Progenitor cell of endocrine pancreas (in vitro differentiated cells): Measurements from ENCODE around the gene NEUROD2. TPM values are rescaled to one million over a fixed set of nuclear protein-coding genes. Genes with fewer than 3 reads are reported as not detected.
A peak's percentile ranks its signal among the peaks of the same experiment; 100 is the strongest.

Source experiments
- DNase-seq: peaks from one replicate; pipeline ENCODE4 v3.0.0; 2021; ENCODE audit warnings: low spot score; ENCODE audit not compliant: unreplicated experiment
- H3K27ac Mint-ChIP-seq: 2 replicates; pipeline ENCODE4 v1.8.0; 2021; ENCODE audit warnings: mild to moderate bottlenecking, moderate library complexity, mixed read lengths
- H3K27me3 Mint-ChIP-seq: 2 replicates; pipeline ENCODE4 v1.8.0; 2021; ENCODE audit warnings: mixed read lengths
- H3K36me3 Mint-ChIP-seq: 2 replicates; pipeline ENCODE4 v1.8.0; 2022; ENCODE audit warnings: mixed read lengths; ENCODE audit not compliant: insufficient read depth
- H3K4me1 Mint-ChIP-seq: 2 replicates; pipeline ENCODE4 v1.8.0; 2021; ENCODE audit warnings: low read depth, mixed read lengths
- H3K4me3 Mint-ChIP-seq: 2 replicates; pipeline ENCODE4 v1.8.0; 2021; ENCODE audit warnings: low read depth, mild to moderate bottlenecking, moderate library complexity, mixed read lengths
- H3K9me3 Mint-ChIP-seq: 2 replicates; pipeline ENCODE4 v1.8.0; 2021; ENCODE audit warnings: low read depth, mixed read lengths
- CTCF ChIP-seq: fragments of 200-600 bp; sonication (generic); IDR thresholded peaks from one replicate; pipeline ENCODE4 v1.5.0; 2021; ENCODE audit warnings: antibody characterized with exemption, mild to moderate bottlenecking; ENCODE audit not compliant: unreplicated experiment
- total RNA-seq: library from RNA; stranded (reverse); gene quantifications from 2 replicates; pipeline ENCODE4 v1.2.1, GENCODE V29; 2021

The NEUROD2 gene
- total RNA-seq, 1 donor from 2014 or later, result not detected

GRCh38 chr17:39634384-39634871 is 26.7 kb upstream of the NEUROD2 start:
- Mint-ChIP-seq H3K27me3 (peaks cover 21% of the 10 kb centered on the region), H3K4me1 (peaks cover 20% of the 10 kb centered on the region), H3K27ac (no peak overlapping the region), H3K9me3 (no peaks in the 10 kb centered on the region), H3K36me3 (no peaks in the 10 kb centered on the region), H3K4me3 (no peak overlapping the region)
- no peak for DNase-seq
- TF ChIP-seq CTCF, result peak; percentile 80

GRCh38 chr17:39633570-39634183 is 26.0 kb upstream of the NEUROD2 start:
- no peaks in the 10 kb centered on the region for H3K36me3 Mint-ChIP-seq
- H3K9me3 Mint-ChIP-seq, result no peaks in the 10 kb centered on the region
- H3K27me3 Mint-ChIP-seq, result peaks cover 27% of the 10 kb centered on the region
- TF ChIP-seq CTCF, result no peak
- no peak overlapping the region for H3K4me3 Mint-ChIP-seq
- DNase-seq, result no peak
- peaks cover 20% of the 10 kb centered on the region for H3K4me1 Mint-ChIP-seq
- no peak overlapping the region for H3K27ac Mint-ChIP-seq

GRCh38 chr17:39632153-39632941 is 24.6 kb upstream of the NEUROD2 start:
- no peaks in the 10 kb centered on the region for H3K36me3 Mint-ChIP-seq
- H3K4me3 Mint-ChIP-seq, result no peak overlapping the region
- H3K9me3 Mint-ChIP-seq, result no peaks in the 10 kb centered on the region
- peaks cover 36% of the 10 kb centered on the region for H3K27me3 Mint-ChIP-seq
- H3K4me1 Mint-ChIP-seq, result peaks cover 12% of the 10 kb centered on the region
- H3K27ac Mint-ChIP-seq, result no peak overlapping the region
- no peak for TF ChIP-seq CTCF
- DNase-seq, result no peak

GRCh38 chr17:39631403-39631802 is 23.7 kb upstream of the NEUROD2 start:
- Mint-ChIP-seq H3K4me1 (peaks cover 9% of the 10 kb centered on the region), H3K27ac (no peak overlapping the region), H3K4me3 (no peak overlapping the region), H3K27me3 (peaks cover 42% of the 10 kb centered on the region), H3K9me3 (no peaks in the 10 kb centered on the region), H3K36me3 (no peaks in the 10 kb centered on the region)
- DNase-seq, result no peak
- no peak for TF ChIP-seq CTCF

GRCh38 chr17:39629898-39630297 is 22.2 kb upstream of the NEUROD2 start:
- Mint-ChIP-seq H3K36me3 (no peaks in the 10 kb centered on the region), H3K4me3 (no peak overlapping the region), H3K27ac (no peak overlapping the region), H3K4me1 (peaks cover 13% of the 10 kb centered on the region), H3K27me3 (peaks cover 57% of the 10 kb centered on the region), H3K9me3 (no peaks in the 10 kb centered on the region)
- no peak for TF ChIP-seq CTCF
- no peak for DNase-seq
